B cell (primary cell): ENCODE results near the gene ZNF346. TPM values are rescaled to one million over a fixed set of nuclear protein-coding genes. Genes with fewer than 3 reads are reported as not detected.
A peak's percentile ranks its signal among the peaks of the same experiment; 100 is the strongest.

Source experiments
- ATAC-seq: fragments of 200-7000 bp; cut with Tn5 transposase; one replicate; pipeline ENCODE4 v1.10.0; 2021; ENCODE audit warnings: low read depth, mild to moderate bottlenecking, moderate number of reproducible peaks, moderate library complexity
- CTCF ChIA-PET: fragments of 350-600 bp; sonication (Branson Sonifier 250); formaldehyde crosslinking; loops from one replicate; lab custom pipeline; 2021; ENCODE audit warnings: antibody characterized with exemption, inconsistent platforms; lab: Charles Lee
- POLR2A ChIA-PET: fragments of 350-600 bp; sonication (Branson Sonifier 250); formaldehyde crosslinking; loops from one replicate; lab custom pipeline; 2021; ENCODE audit warnings: antibody characterized with exemption; lab: Charles Lee
- DNase-seq: peaks from one replicate; pipeline ENCODE4 v3.0.0; 2013
- H2AFZ ChIP-seq: 2 replicates; pipeline ENCODE4 v1.6.1; 2012; ENCODE audit warnings: mild to moderate bottlenecking, low read depth, low read length; ENCODE audit not compliant: insufficient read depth, poor library complexity, severe bottlenecking
- H3K27ac ChIP-seq, 2 donors: 1 replicate in 1 of 2; 2 replicates in 1 of 2; pipeline ENCODE4 v1.5.1; 2012 to 2013; ENCODE audit warnings: low read length in 2 of 2, mild to moderate bottlenecking in 2 of 2, moderate library complexity in 1 of 2
- H3K27me3 ChIP-seq, 4 experiments: fragments of 200-600 bp in 1 of 4; sonication (generic) in 1 of 4; replicated peaks in 1 of 4; 1 replicate in 2 of 4; 2 replicates in 2 of 4; pipeline versions ENCODE4 v1.6.1 to v1.7.0; 2013 to 2016; ENCODE audit warnings: low read length in 3 of 4, mild to moderate bottlenecking in 2 of 4, mixed read lengths in 1 of 4, moderate library complexity in 1 of 4; ENCODE audit not compliant: insufficient read depth in 4 of 4, control insufficient read depth in 3 of 4; ENCODE audit errors: control extremely low read depth in 1 of 4
- H3K36me3 ChIP-seq, 2 experiments: replicated peaks in 1 of 2; 1 replicate in 1 of 2; 2 replicates in 1 of 2; pipeline versions ENCODE4 v1.6.1 to v1.7.1; 2013; ENCODE audit warnings: low read length in 1 of 2; ENCODE audit not compliant: insufficient read depth in 2 of 2, control insufficient read depth in 1 of 2; ENCODE audit errors: control extremely low read depth in 1 of 2, extremely low read depth in 1 of 2
- H3K4me1 ChIP-seq, 2 donors: fragments of 200-600 bp in 1 of 2; sonication (generic) in 1 of 2; 1 replicate in 1 of 2; 2 replicates in 1 of 2; pipeline versions ENCODE4 v1.5.1 to v1.6.1; 2013 to 2017; ENCODE audit warnings: low read length in 2 of 2; ENCODE audit not compliant: control insufficient read depth in 2 of 2, insufficient read depth in 2 of 2
- H3K4me2 ChIP-seq: replicated peaks from 2 replicates; pipeline ENCODE3; 2012; ENCODE audit warnings: mild to moderate bottlenecking, low read depth, low read length; ENCODE audit not compliant: poor library complexity, severe bottlenecking
- H3K4me3 ChIP-seq, 5 experiments: fragments of 200-600 bp in 1 of 5; sonication (generic) in 1 of 5; 1 replicate in 3 of 5; 2 replicates in 2 of 5; pipeline versions ENCODE4 v1.5.1 to v1.7.0; 2011 to 2016; ENCODE audit warnings: low read length in 4 of 5, mild to moderate bottlenecking in 4 of 5, low read depth in 2 of 5, control low read depth in 1 of 5, moderate library complexity in 1 of 5; ENCODE audit not compliant: insufficient read depth in 1 of 5; ENCODE audit errors: control extremely low read depth in 1 of 5, extremely low read depth in 1 of 5
- H3K79me2 ChIP-seq: fragments of 200-600 bp; sonication (generic); one replicate; pipeline ENCODE4 v1.6.0; 2016; ENCODE audit warnings: low read length; ENCODE audit not compliant: control insufficient read depth, insufficient read depth
- H3K9ac ChIP-seq: fragments of 200-600 bp; sonication (generic); 2 replicates; pipeline ENCODE4 v1.6.1; 2017; ENCODE audit warnings: mild to moderate bottlenecking, low read length, moderate library complexity
- H3K9me3 ChIP-seq, 3 donors: one replicate each; pipeline versions ENCODE4 v1.6.1 to v1.7.1; 2013; ENCODE audit warnings: low read length in 2 of 3; ENCODE audit not compliant: control insufficient read depth in 2 of 3, insufficient read depth in 1 of 3; ENCODE audit errors: control extremely low read depth in 1 of 3
- H4K20me1 ChIP-seq: 2 replicates; pipeline ENCODE4 v1.6.0; 2012; ENCODE audit warnings: mild to moderate bottlenecking, low read length; ENCODE audit not compliant: insufficient read depth, control insufficient read depth, poor library complexity, severe bottlenecking
- H3K27ac Mint-ChIP-seq: one replicate; pipeline ENCODE4 v1.8.0; 2021; ENCODE audit warnings: mixed read lengths
- H3K27me3 Mint-ChIP-seq: one replicate; pipeline ENCODE4 v1.8.0; 2021; ENCODE audit warnings: mixed read lengths
- H3K4me1 Mint-ChIP-seq: one replicate; pipeline ENCODE4 v1.8.0; 2021; ENCODE audit warnings: mixed read lengths
- H3K4me3 Mint-ChIP-seq: one replicate; pipeline ENCODE4 v1.8.0; 2021; ENCODE audit warnings: mixed read lengths
- H3K9me3 Mint-ChIP-seq: one replicate; pipeline ENCODE4 v1.8.0; 2022; ENCODE audit warnings: mixed read lengths; ENCODE audit not compliant: insufficient read depth
- EZH2 ChIP-seq: IDR thresholded peaks from 2 replicates; pipeline ENCODE4 v1.6.1; 2012; ENCODE audit warnings: borderline replicate concordance, low read depth, mild to moderate bottlenecking, moderate library complexity, low read length; ENCODE audit not compliant: insufficient read depth, poor library complexity, severe bottlenecking
- WGBS: methylation state at CpG from one replicate; pipeline ENCODE4 v1.1.5; 2013; ENCODE audit warnings: missing lambda C conversion rate; ENCODE audit not compliant: insufficient coverage; 5-methylcytosine and 5-hydroxymethylcytosine counted together
- intact Hi-C: fragments of 100-400 bp; cut with micrococcal nuclease; formaldehyde crosslinking; loops from one replicate; pipeline ENCODE4 v1.10.0; 2022
- polyA plus RNA-seq: library from polyadenylated mRNA; depleted of rRNA; stranded (reverse); fragments of >200 nt; gene quantifications from 2 replicates; pipeline ENCODE4 v1.2.3, GENCODE V29; 2012
- total RNA-seq, 2 donors: library from RNA; stranded (reverse); fragments of 120-200 nt in 1 of 2; gene quantifications; 1 replicate in 1 of 2; 2 replicates in 1 of 2; pipeline versions ENCODE4 v1.2.3 to v1.2.4, GENCODE V29; 2013 to 2022
- TF ChIP-seq, protein P1 (sequence below): fragments of 200-600 bp; IDR thresholded peaks from one replicate; pipeline ENCODE4 v1.8.0; 2022; ENCODE audit warnings: antibody characterized with exemption, mild to moderate bottlenecking

ZNF346 gene
- total and polyA plus RNA-seq, 2 donors (not counting 1 experiment from before 2014, with no cell fraction given): 20.2 to 38.4 TPM

GRCh38 chr5:177006265-177006972 lies 16.1 kb upstream of the ZNF346 start, which contains the start of gene UIMC1:
TSS of gene UIMC1 (minus strand) at chr5:177006779. CDS start at chr5:176982615, 24,164 bp downstream.
- under 1% methylated on average over 80 of the region's 83 CpGs for WGBS
- no peaks in the 10 kb centered on the region for H3K27me3 Mint-ChIP-seq
- TF ChIP-seq EZH2: no peak
- TF ChIP-seq, protein P1, sequence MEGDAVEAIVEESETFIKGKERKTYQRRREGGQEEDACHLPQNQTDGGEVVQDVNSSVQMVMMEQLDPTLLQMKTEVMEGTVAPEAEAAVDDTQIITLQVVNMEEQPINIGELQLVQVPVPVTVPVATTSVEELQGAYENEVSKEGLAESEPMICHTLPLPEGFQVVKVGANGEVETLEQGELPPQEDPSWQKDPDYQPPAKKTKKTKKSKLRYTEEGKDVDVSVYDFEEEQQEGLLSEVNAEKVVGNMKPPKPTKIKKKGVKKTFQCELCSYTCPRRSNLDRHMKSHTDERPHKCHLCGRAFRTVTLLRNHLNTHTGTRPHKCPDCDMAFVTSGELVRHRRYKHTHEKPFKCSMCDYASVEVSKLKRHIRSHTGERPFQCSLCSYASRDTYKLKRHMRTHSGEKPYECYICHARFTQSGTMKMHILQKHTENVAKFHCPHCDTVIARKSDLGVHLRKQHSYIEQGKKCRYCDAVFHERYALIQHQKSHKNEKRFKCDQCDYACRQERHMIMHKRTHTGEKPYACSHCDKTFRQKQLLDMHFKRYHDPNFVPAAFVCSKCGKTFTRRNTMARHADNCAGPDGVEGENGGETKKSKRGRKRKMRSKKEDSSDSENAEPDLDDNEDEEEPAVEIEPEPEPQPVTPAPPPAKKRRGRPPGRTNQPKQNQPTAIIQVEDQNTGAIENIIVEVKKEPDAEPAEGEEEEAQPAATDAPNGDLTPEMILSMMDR: no peak
- peak within 1 kb of the TSS; percentile 90 to 94 for H3K27ac ChIP-seq
- peaks cover 0 to 7% (median 0%) of the 10 kb centered on the region in 3 donors for H3K9me3 ChIP-seq
- H3K4me2 ChIP-seq: peak within 1 kb of the TSS; percentile 87
- H3K4me1 ChIP-seq: peaks cover 19 to 29% of the 10 kb centered on the region in 2 donors
- H3K27ac Mint-ChIP-seq: peak within 1 kb of the TSS; percentile 96
- DNase-seq (peak; percentile 96), ATAC-seq (peak; percentile 90)
- H3K9ac ChIP-seq: peak within 1 kb of the TSS; percentile 96
- peaks cover 32% of the 10 kb centered on the region for H3K4me1 Mint-ChIP-seq
- ChIA-PET CTCF (interaction anchor here (0.6 to 3.1 kb wide), 5 partner anchors 11 to 24 kb away, joined by 3 to 23 read pairs (median 5); partner anchors contain the start of gene ZNF346), POLR2A (interaction anchor here (0.7 to 1.4 kb wide), 7 partner anchors 10 to 126 kb away, joined by 3 to 9 read pairs (median 4); partner anchors contain the start of gene ZNF346)
- H3K4me3 Mint-ChIP-seq: peak within 1 kb of the TSS; percentile 96
- peak within 1 kb of the TSS; percentile 74 to 100 (median 95) for H3K4me3 ChIP-seq
- H3K79me2 ChIP-seq: peaks cover 59% of the 10 kb centered on the region
- peaks cover 0 to 3% of the 10 kb centered on the region in 2 experiments for H3K36me3 ChIP-seq
- peak within 1 kb of the TSS; percentile 93 for H2AFZ ChIP-seq
- no peaks in the 10 kb centered on the region for H3K9me3 Mint-ChIP-seq
- intact Hi-C loops: loop anchor here (1.0 to 5.0 kb wide), 2 partner anchors 16 to 619 kb away; partner anchors contain the start of genes HIGD2A, NOP16 and ZNF346
- peaks cover 31% of the 10 kb centered on the region for H4K20me1 ChIP-seq
- no peaks in the 10 kb centered on the region for H3K27me3 ChIP-seq
